Keratinocyte (primary cell): ENCODE measurements around the gene NRG3.

Experiments used
- CTCF ChIP-seq, 3 experiments: IDR thresholded peaks in 1 of 3; conservative IDR thresholded peaks in 1 of 3; optimal IDR thresholded peaks in 1 of 3; 2 replicates in 2 of 3; 3 replicates in 1 of 3; pipeline versions ENCODE3 to v1.5.1; 2011; ENCODE audit warnings: low read length in 3 of 3, mild to moderate bottlenecking in 3 of 3, moderate library complexity in 2 of 3, control low read depth in 1 of 3, inconsistent platforms in 1 of 3; ENCODE audit not compliant: insufficient read depth in 2 of 3; ENCODE audit errors: extremely low read depth in 1 of 3
- EZH2 ChIP-seq: IDR thresholded peaks from one replicate; pipeline ENCODE4 v1.6.1; 2012; ENCODE audit warnings: inconsistent platforms, mild to moderate bottlenecking, low read length, moderate library complexity

GRCh38 chr10:81876253-81877077, 1.5 kb downstream of the NRG3 start:
- TF ChIP-seq CTCF (optimal IDR thresholded peaks at IDR 0.05 in 1 of 3, IDR thresholded peaks at IDR 0.05 in 1 of 3, conservative IDR thresholded peaks at IDR 0.05 in 1 of 3; ENCODE audit: extremely low read depth in 1 of 3, insufficient read depth in 2 of 3, low read length in 3 of 3) (no peak), EZH2 (no peak)
